Stimulated activated CD4-positive, alpha-beta T cell treated with anti-CD3 and anti-CD28 coated beads, TNF-alpha, amount 100 ng/mL, for 24 hours (primary cell): ENCODE results near the gene MIGA2.

Experiments used
- DNase-seq, 3 experiments: peaks; one replicate each; pipeline ENCODE4 v3.0.0-alpha.2; 2020; ENCODE audit warnings: low read depth in 3 of 3

MIGA2 gene

GRCh38 chr9:129073404-129073803 is 37.0 kb downstream of the MIGA2 start:
- no peak for DNase-seq

GRCh38 chr9:129074106-129074505 is 37.7 kb downstream of the MIGA2 start:
- DNase-seq: no peak

GRCh38 chr9:129075996-129076639 is 39.7 kb downstream of the MIGA2 start:
- no peak for DNase-seq

GRCh38 chr9:129076640-129077037 is 40.2 kb downstream of the MIGA2 start:
- DNase-seq: no peak

GRCh38 chr9:129077236-129077635 is 40.8 kb downstream of the MIGA2 start:
- no peak for DNase-seq

- DNase-seq: no peak
These were observed 42.5 kb downstream of the MIGA2 start for GRCh38 chr9:129078691-129079503.

- no peak for DNase-seq
These were observed 43.4 kb downstream of the MIGA2 start for GRCh38 chr9:129079829-129080228.

GRCh38 chr9:129080298-129080600 is 43.8 kb downstream of the MIGA2 start:
- DNase-seq: no peak

GRCh38 chr9:129080601-129081387 is 44.4 kb downstream of the MIGA2 start, which contains the start of gene DOLPP1:
Gene DOLPP1, plus strand, starts transcription at chr9:129081111. Its CDS starts 21 bp downstream, at chr9:129081132.
- peak; percentile 97 to 99 (median 98) for DNase-seq

- DNase-seq: peak in 1 of 3 experiments; percentile 30
These were observed 45.0 kb downstream of the MIGA2 start for GRCh38 chr9:129081388-129081904.

- DNase-seq: no peak
These were observed 47.7 kb downstream of the MIGA2 start for GRCh38 chr9:129084087-129084486.

GRCh38 chr9:129089246-129089645 is 52.8 kb downstream of the MIGA2 start:
- DNase-seq: no peak

GRCh38 chr9:129093602-129094386 is 57.4 kb downstream of the MIGA2 start:
- DNase-seq: no peak

- DNase-seq: no peak
These were observed 58.2 kb downstream of the MIGA2 start for GRCh38 chr9:129094387-129095169.

GRCh38 chr9:129095170-129095667 is 58.8 kb downstream of the MIGA2 start:
- no peak for DNase-seq

GRCh38 chr9:129095908-129096307 is 59.5 kb downstream of the MIGA2 start:
- DNase-seq: no peak

GRCh38 chr9:129097671-129098306 is 61.4 kb downstream of the MIGA2 start:
- no peak for DNase-seq

- no peak for DNase-seq
These were observed 61.9 kb downstream of the MIGA2 start for GRCh38 chr9:129098328-129098727.

GRCh38 chr9:129100383-129101169 is 64.2 kb downstream of the MIGA2 start:
- DNase-seq: no peak
